ENCODE results near the gene ENO1.

DNA sequence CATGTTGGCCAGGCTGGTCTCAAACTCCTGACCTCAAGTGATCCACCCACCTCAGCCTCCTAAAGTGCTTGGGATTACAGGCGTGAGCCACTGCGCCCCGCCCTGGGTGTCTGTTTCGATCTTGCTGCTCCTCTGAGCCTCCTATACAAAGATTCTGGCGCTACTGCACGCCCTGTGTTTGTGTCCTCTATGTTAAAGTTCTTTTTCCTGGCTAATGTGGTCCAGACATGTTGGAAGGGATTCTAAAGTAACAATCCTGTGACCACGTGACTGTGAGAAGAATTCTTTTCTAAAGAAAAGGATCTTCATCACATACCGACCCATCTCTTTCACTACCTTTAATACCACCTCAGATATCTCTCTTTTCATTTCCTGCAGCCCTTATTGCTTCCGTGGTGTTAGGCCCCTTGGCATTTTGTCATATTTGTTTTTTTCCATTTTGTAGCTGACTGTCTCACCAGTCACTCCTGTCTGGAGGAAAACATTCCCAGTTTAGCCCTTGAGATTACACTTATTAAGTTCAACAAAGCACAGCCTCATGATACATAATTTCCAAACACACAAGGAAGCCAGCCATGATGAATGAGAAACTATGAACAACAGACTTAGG lies 27.2 kb upstream of the ENO1 start:
- TF ChIP-seq ZNF70 (CRISPR knock-in tag; IDR thresholded peaks at IDR 0.05) (no peak), ARNTL (CRISPR knock-in tag; IDR thresholded peaks at IDR 0.05; ENCODE audit: borderline replicate concordance, low read depth) (no peak), PATZ1 (CRISPR knock-in tag; IDR thresholded peaks at IDR 0.05; ENCODE audit: borderline replicate concordance) (no peak)

Measured in SK-N-SH treated with all-trans-retinoic acid at 6 μM for 48 hours (cell line).